Measurements from ENCODE around the gene NSMF.

NSMF gene

GRCh38 chr9:137430723-137431415 lies 28.3 kb downstream of the NSMF start:
- peaks cover 0 to 3% of the 10 kb centered on the region in 2 donors for H3K36me3 ChIP-seq (ENCODE audit: control insufficient read depth in 2 of 2, insufficient read depth in 2 of 2, low read length in 2 of 2)
- H3K9ac ChIP-seq (ENCODE audit: low read depth in 1 of 2, low read length in 2 of 2), result no peak overlapping the region
- H3K9me3 ChIP-seq (ENCODE audit: control insufficient read depth in 2 of 2, low read length in 2 of 2), result no peaks in the 10 kb centered on the region
- no peaks in the 10 kb centered on the region for H3K27me3 ChIP-seq (ENCODE audit: control insufficient read depth in 2 of 2, insufficient read depth in 2 of 2, low read length in 2 of 2)
- no peak overlapping the region for H3K4me3 ChIP-seq (ENCODE audit: low read length in 2 of 2)
- H3K27ac ChIP-seq (ENCODE audit: low read depth in 2 of 2, low read length in 2 of 2), result no peak overlapping the region
- peaks cover 3 to 11% of the 10 kb centered on the region in 2 donors for H3K4me1 ChIP-seq (ENCODE audit: control insufficient read depth in 2 of 2, insufficient read depth in 2 of 2, low read length in 2 of 2)

- no peak overlapping the region for H3K4me3 ChIP-seq (ENCODE audit: low read length in 2 of 2)
- H3K9me3 ChIP-seq (ENCODE audit: control insufficient read depth in 2 of 2, low read length in 2 of 2), result no peaks in the 10 kb centered on the region
- peaks cover 0 to 3% of the 10 kb centered on the region in 2 donors for H3K36me3 ChIP-seq (ENCODE audit: control insufficient read depth in 2 of 2, insufficient read depth in 2 of 2, low read length in 2 of 2)
- no peak overlapping the region for H3K9ac ChIP-seq (ENCODE audit: low read depth in 1 of 2, low read length in 2 of 2)
- no peak overlapping the region for H3K27ac ChIP-seq (ENCODE audit: low read depth in 2 of 2, low read length in 2 of 2)
- H3K4me1 ChIP-seq (ENCODE audit: control insufficient read depth in 2 of 2, insufficient read depth in 2 of 2, low read length in 2 of 2), result peaks cover 0 to 5% of the 10 kb centered on the region in 2 donors
- no peaks in the 10 kb centered on the region for H3K27me3 ChIP-seq (ENCODE audit: control insufficient read depth in 2 of 2, insufficient read depth in 2 of 2, low read length in 2 of 2)
Measured at GRCh38 chr9:137429974-137430722, 29.0 kb downstream of the NSMF start.

DNA sequence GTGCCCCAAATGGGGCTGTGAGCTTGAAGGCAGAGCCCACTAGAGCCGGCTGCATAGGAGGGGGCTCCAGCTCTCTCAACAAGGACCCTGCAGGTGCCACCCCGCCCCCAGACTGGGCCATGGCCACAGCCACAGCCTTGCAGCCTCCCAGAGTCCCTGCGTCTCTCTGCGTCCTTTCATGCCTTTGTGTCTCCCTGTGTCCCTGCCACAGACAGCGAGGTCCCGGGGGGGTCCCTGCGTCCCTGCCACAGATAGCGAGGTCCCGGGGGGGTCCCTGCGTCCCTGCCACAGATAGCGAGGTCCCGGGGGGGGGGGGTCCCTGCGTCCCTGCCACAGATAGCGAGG lies 29.6 kb downstream of the NSMF start:
- H3K4me1 ChIP-seq (ENCODE audit: control insufficient read depth in 2 of 2, insufficient read depth in 2 of 2, low read length in 2 of 2), result peaks cover 0 to 5% of the 10 kb centered on the region in 2 donors
- H3K4me3 ChIP-seq (ENCODE audit: low read length in 2 of 2), result no peak overlapping the region

GRCh38 chr9:137428841-137429545 lies 30.1 kb downstream of the NSMF start:
- Histone ChIP-seq H3K9ac (ENCODE audit: low read depth in 1 of 2, low read length in 2 of 2) (no peak overlapping the region), H3K36me3 (ENCODE audit: control insufficient read depth in 2 of 2, insufficient read depth in 2 of 2, low read length in 2 of 2) (peaks cover 0 to 3% of the 10 kb centered on the region in 2 donors)

More for the DNA sequence above, 29.6 kb downstream of the NSMF start:
- Histone ChIP-seq H3K9ac (ENCODE audit: low read depth in 1 of 2, low read length in 2 of 2) (no peak overlapping the region), H3K9me3 (ENCODE audit: control insufficient read depth in 2 of 2, low read length in 2 of 2) (no peaks in the 10 kb centered on the region), H3K27me3 (ENCODE audit: control insufficient read depth in 2 of 2, insufficient read depth in 2 of 2, low read length in 2 of 2) (no peaks in the 10 kb centered on the region), H3K36me3 (ENCODE audit: control insufficient read depth in 2 of 2, insufficient read depth in 2 of 2, low read length in 2 of 2) (peaks cover 0 to 3% of the 10 kb centered on the region in 2 donors), H3K27ac (ENCODE audit: low read depth in 2 of 2, low read length in 2 of 2) (no peak overlapping the region)

DNA sequence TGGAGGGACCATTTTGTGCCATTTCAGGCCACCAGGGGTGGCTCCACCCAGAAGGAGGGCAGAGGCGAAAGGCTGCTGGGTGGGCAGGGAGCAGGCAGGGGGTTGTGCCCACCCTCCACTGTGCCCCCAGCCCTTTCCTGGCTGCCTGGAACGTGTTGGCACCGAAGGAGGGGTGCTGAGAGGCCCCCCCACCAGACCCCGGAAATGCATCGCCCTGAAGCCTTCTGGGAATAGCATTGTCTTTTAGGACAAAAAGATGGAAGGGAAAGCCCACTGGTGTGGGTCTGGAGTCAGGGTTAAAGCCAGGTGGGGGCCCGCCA lies 30.9 kb downstream of the NSMF start:
- H3K4me3 ChIP-seq (ENCODE audit: low read length in 2 of 2), result no peak overlapping the region
- H3K36me3 ChIP-seq (ENCODE audit: control insufficient read depth in 2 of 2, insufficient read depth in 2 of 2, low read length in 2 of 2), result peaks cover 0 to 3% of the 10 kb centered on the region in 2 donors
- no peak overlapping the region for H3K9ac ChIP-seq (ENCODE audit: low read depth in 1 of 2, low read length in 2 of 2)
- peaks cover 0 to 7% of the 10 kb centered on the region in 2 donors for H3K4me1 ChIP-seq (ENCODE audit: control insufficient read depth in 2 of 2, insufficient read depth in 2 of 2, low read length in 2 of 2)
- no peaks in the 10 kb centered on the region for H3K9me3 ChIP-seq (ENCODE audit: control insufficient read depth in 2 of 2, low read length in 2 of 2)
- no peaks in the 10 kb centered on the region for H3K27me3 ChIP-seq (ENCODE audit: control insufficient read depth in 2 of 2, insufficient read depth in 2 of 2, low read length in 2 of 2)
- H3K27ac ChIP-seq (ENCODE audit: low read depth in 2 of 2, low read length in 2 of 2), result no peak overlapping the region

More at GRCh38 chr9:137428841-137429545, 30.1 kb downstream of the NSMF start:
- Histone ChIP-seq H3K27ac (ENCODE audit: low read depth in 2 of 2, low read length in 2 of 2) (no peak overlapping the region), H3K27me3 (ENCODE audit: control insufficient read depth in 2 of 2, insufficient read depth in 2 of 2, low read length in 2 of 2) (no peaks in the 10 kb centered on the region), H3K4me3 (ENCODE audit: low read length in 2 of 2) (no peak overlapping the region), H3K4me1 (ENCODE audit: control insufficient read depth in 2 of 2, insufficient read depth in 2 of 2, low read length in 2 of 2) (peaks cover 0 to 7% of the 10 kb centered on the region in 2 donors), H3K9me3 (ENCODE audit: control insufficient read depth in 2 of 2, low read length in 2 of 2) (no peaks in the 10 kb centered on the region)

DNA sequence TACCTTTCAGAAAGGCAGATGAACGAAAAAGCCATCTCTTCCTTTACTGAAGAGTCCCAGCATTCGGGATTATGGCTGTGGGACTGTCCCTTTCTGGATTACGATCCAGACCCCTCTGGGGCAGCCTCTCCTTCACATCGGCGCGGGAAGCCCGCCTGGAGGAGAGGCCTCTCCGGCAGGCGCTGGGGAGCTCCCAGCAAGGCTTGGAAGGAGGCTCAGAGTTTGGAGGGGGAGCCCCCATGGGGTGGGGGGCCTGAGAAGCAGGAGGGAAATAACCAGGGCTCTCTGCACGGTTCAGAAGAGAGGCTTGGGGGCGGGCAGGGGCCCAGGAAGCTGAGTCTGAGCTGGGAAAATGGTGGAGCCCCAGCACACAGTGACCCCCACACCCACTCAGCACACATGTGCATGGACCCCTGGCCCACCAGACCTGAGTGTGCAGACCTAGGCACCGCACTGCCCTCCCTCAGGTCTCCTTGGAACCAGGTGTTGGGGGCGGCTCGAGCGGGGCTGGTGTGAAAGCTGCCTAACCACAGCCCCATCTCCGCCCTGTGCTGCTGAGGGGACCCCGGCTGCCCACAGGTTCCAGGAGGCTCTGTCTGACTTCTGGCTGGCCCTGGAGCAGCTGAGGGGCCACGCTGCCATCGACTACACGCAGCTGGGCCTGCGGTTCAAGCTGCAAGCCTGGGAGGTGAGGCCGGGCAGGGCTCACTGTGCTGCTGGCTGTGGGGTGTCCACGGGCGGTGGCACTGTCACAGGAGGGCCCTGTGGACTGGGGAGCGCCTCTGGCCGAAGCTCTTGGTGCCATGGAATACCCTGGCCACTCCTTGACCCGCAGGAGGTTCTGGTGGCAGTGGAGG lies 31.5 kb downstream of the NSMF start:
- H3K4me1 ChIP-seq (ENCODE audit: control insufficient read depth in 2 of 2, insufficient read depth in 2 of 2, low read length in 2 of 2), result peaks cover 0 to 7% of the 10 kb centered on the region in 2 donors

GRCh38 chr9:137426018-137426681 lies 33.0 kb downstream of the NSMF start:
- H3K27me3 ChIP-seq (ENCODE audit: control insufficient read depth in 2 of 2, insufficient read depth in 2 of 2, low read length in 2 of 2), result no peaks in the 10 kb centered on the region
- H3K4me3 ChIP-seq (ENCODE audit: low read length in 2 of 2), result no peak overlapping the region
- H3K4me1 ChIP-seq (ENCODE audit: control insufficient read depth in 2 of 2, insufficient read depth in 2 of 2, low read length in 2 of 2), result peaks cover 5 to 20% of the 10 kb centered on the region in 2 donors
- H3K9me3 ChIP-seq (ENCODE audit: control insufficient read depth in 2 of 2, low read length in 2 of 2), result no peaks in the 10 kb centered on the region
- peaks cover 0 to 3% of the 10 kb centered on the region in 2 donors for H3K36me3 ChIP-seq (ENCODE audit: control insufficient read depth in 2 of 2, insufficient read depth in 2 of 2, low read length in 2 of 2)
- no peak overlapping the region for H3K9ac ChIP-seq (ENCODE audit: low read depth in 1 of 2, low read length in 2 of 2)
- H3K27ac ChIP-seq (ENCODE audit: low read depth in 2 of 2, low read length in 2 of 2), result no peak overlapping the region

More for the DNA sequence above, 31.5 kb downstream of the NSMF start:
- Histone ChIP-seq H3K36me3 (ENCODE audit: control insufficient read depth in 2 of 2, insufficient read depth in 2 of 2, low read length in 2 of 2) (peaks cover 0 to 3% of the 10 kb centered on the region in 2 donors), H3K9me3 (ENCODE audit: control insufficient read depth in 2 of 2, low read length in 2 of 2) (no peaks in the 10 kb centered on the region), H3K4me3 (ENCODE audit: low read length in 2 of 2) (no peak overlapping the region), H3K9ac (ENCODE audit: low read depth in 1 of 2, low read length in 2 of 2) (no peak overlapping the region), H3K27ac (ENCODE audit: low read depth in 2 of 2, low read length in 2 of 2) (no peak overlapping the region), H3K27me3 (ENCODE audit: control insufficient read depth in 2 of 2, insufficient read depth in 2 of 2, low read length in 2 of 2) (no peaks in the 10 kb centered on the region)

- peak overlapping the region; percentile 69 to 78 for H3K4me3 ChIP-seq (ENCODE audit: low read length in 2 of 2)
- no peaks in the 10 kb centered on the region for H3K9me3 ChIP-seq (ENCODE audit: control insufficient read depth in 2 of 2, low read length in 2 of 2)
- H3K9ac ChIP-seq (ENCODE audit: low read depth in 1 of 2, low read length in 2 of 2), result peak overlapping the region; percentile 74 to 97
- H3K4me1 ChIP-seq (ENCODE audit: control insufficient read depth in 2 of 2, insufficient read depth in 2 of 2, low read length in 2 of 2), result peaks cover 12 to 18% of the 10 kb centered on the region in 2 donors
- peak overlapping the region; percentile 86 to 91 for H3K27ac ChIP-seq (ENCODE audit: low read depth in 2 of 2, low read length in 2 of 2)
- no peaks in the 10 kb centered on the region for H3K27me3 ChIP-seq (ENCODE audit: control insufficient read depth in 2 of 2, insufficient read depth in 2 of 2, low read length in 2 of 2)
- H3K36me3 ChIP-seq (ENCODE audit: control insufficient read depth in 2 of 2, insufficient read depth in 2 of 2, low read length in 2 of 2), result peaks cover 0 to 3% of the 10 kb centered on the region in 2 donors
Measured at GRCh38 chr9:137423514-137424291, 35.4 kb downstream of the NSMF start.
